Measurements from ENCODE around the gene UST.

- no peak for TF ChIP-seq ATF1 (CRISPR knock-in tag; IDR thresholded peaks at IDR 0.05)
- TF ChIP-seq ATF1 (tag; IDR thresholded peaks at IDR 0.05): no peak
- no peak for TF ChIP-seq ZNF24 (IDR thresholded peaks at IDR 0.05)
- TF ChIP-seq CTCF (IDR thresholded peaks at IDR 0.05 in 2 of 3, conservative IDR thresholded peaks at IDR 0.05 in 1 of 3; ENCODE audit: insufficient read depth in 2 of 3, low read depth in 1 of 3, low read length in 3 of 3): no peak
- no peak for TF ChIP-seq TBP (optimal IDR thresholded peaks at IDR 0.05; ENCODE audit: low read depth, low read length)
- TF ChIP-seq GABPB1 (CRISPR knock-in tag; IDR thresholded peaks at IDR 0.05): no peak
- TF ChIP-seq HSF4 (CRISPR knock-in tag; IDR thresholded peaks at IDR 0.05; ENCODE audit: borderline replicate concordance): no peak
- no peak for TF ChIP-seq HNRNPLL (IDR thresholded peaks at IDR 0.05; ENCODE audit: low read depth, low read length, poor library complexity, severe bottlenecking)
- TF ChIP-seq NEUROD1 (IDR thresholded peaks at IDR 0.05; ENCODE audit: borderline replicate concordance, low read depth, low read length, partially characterized antibody): no peak
- TF ChIP-seq SNRNP70 (optimal IDR thresholded peaks at IDR 0.05; ENCODE audit: low read depth, low read length): no peak
- no peak for TF ChIP-seq POLR2AphosphoS5 (IDR thresholded peaks at IDR 0.05; ENCODE audit: control insufficient read depth, insufficient read depth, low read depth, low read length)
- TF ChIP-seq CC2D1A (IDR thresholded peaks at IDR 0.05): no peak
- no peak for TF ChIP-seq BRCA1 (IDR thresholded peaks at IDR 0.05)
- no peak for TF ChIP-seq BRCA1 (CRISPR knock-in tag; IDR thresholded peaks at IDR 0.05)
- no peak for TF ChIP-seq TOE1 (IDR thresholded peaks at IDR 0.05; ENCODE audit: borderline replicate concordance)
- TF ChIP-seq TOE1 (CRISPR knock-in tag; IDR thresholded peaks at IDR 0.05; ENCODE audit: borderline replicate concordance, low read depth): no peak
- TF ChIP-seq RFX5 (IDR thresholded peaks at IDR 0.05; ENCODE audit: low read depth, low read length): no peak
Observed at GRCh38 chr6:149031859-149032598, 285.2 kb downstream of the UST start.
